ENCODE results near the gene PAOX. TPM values are rescaled to one million over a fixed set of nuclear protein-coding genes. Genes with fewer than 3 reads are reported as not detected.
"Not testable (repeated sequence)": the region's sequence is repeated elsewhere in the genome, so short reads cannot be mapped to it uniquely, and the experiment has no call there.

The PAOX gene
- total RNA-seq, 2 experiments from 2014 or later, result 5.8 to 6.5 TPM

GRCh38 chr10:133421336-133422222 is 42.5 kb downstream of the PAOX start:
- DNase-seq (no peak), ATAC-seq (no peak)
- no peaks in the 10 kb centered on the region for H3K36me3 Mint-ChIP-seq (ENCODE audit: low read depth)
- no peak overlapping the region for H3K4me3 Mint-ChIP-seq
- peaks cover 10% of the 10 kb centered on the region for H3K27me3 Mint-ChIP-seq (ENCODE audit: low read depth)
- H3K27ac Mint-ChIP-seq, result no peak overlapping the region
- H3K9me3 Mint-ChIP-seq (ENCODE audit: insufficient read depth), result no peaks in the 10 kb centered on the region
- ChIA-PET CTCF (no interaction called here), POLR2A (no interaction called here)
- H3K4me1 Mint-ChIP-seq (ENCODE audit: low read depth), result peaks cover 7% of the 10 kb centered on the region

GRCh38 chr10:133422223-133422806 is 43.3 kb downstream of the PAOX start:
- ChIA-PET POLR2A (no interaction called here), CTCF (interaction anchor here (0.7 to 1.2 kb wide), 2 partner anchors 17 to 93 kb away, joined by 3 read pairs; no protein-coding TSS in a partner anchor)
- H3K9me3 Mint-ChIP-seq (ENCODE audit: insufficient read depth), result no peaks in the 10 kb centered on the region
- H3K4me1 Mint-ChIP-seq (ENCODE audit: low read depth), result peaks cover 7% of the 10 kb centered on the region
- H3K4me3 Mint-ChIP-seq, result no peak overlapping the region
- peaks cover 10% of the 10 kb centered on the region for H3K27me3 Mint-ChIP-seq (ENCODE audit: low read depth)
- H3K36me3 Mint-ChIP-seq (ENCODE audit: low read depth), result no peaks in the 10 kb centered on the region
- DNase-seq, result no peak
- H3K27ac Mint-ChIP-seq, result no peak overlapping the region
- no peak for ATAC-seq

DNA sequence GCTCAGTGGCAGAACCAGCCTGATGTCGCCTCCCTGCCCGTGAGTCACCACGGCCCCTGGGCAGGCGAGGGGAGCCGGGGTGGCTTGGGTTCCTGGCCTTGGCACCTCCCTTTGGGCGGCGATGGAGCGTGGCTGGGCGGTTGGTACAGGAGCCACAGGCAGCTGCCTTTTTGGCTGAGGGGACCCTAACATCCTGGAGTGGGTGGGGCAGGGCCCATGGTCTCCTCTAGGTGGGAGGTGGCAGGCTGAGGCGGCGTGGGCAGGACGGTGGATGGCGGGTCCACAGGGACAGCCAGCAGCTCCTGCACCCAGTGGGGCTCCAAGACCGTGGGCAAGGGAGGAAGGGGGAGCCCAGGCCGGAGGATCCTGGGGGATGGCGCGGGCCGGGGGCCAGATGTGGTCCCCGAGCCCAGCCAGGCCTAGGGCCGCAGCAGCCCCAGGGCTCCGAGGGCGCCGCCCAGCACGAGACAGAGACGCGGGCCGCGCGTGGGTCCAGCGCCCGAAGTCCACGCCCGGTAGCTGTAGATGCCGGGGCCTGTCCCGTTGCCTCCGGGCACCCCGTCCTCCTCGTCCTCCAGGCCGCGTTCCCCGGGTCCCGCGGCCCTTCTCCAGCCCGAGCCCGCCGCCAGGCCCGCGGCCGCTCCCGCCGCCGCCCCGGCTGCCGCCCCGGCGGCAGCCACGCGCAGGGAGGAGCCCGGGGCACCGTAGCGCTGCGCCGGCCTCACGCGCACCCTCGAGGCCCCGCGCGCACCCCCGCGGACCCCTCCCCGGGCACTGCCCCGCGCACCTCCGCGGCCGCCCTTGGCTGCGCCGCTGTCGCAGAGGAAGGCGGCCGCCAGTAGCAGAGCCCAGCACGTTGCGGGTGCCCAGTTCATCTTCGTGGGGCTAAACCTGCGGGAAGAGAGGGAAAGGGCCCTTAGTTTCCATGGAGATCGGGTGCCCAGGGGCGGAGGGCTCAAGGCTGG is 44.0 kb downstream of the PAOX start:
- no peak overlapping the region for H3K27ac Mint-ChIP-seq
- CTCF ChIA-PET, result interaction anchor here (0.7 to 1.2 kb wide), 2 partner anchors 16 to 93 kb away, joined by 3 read pairs; no protein-coding TSS in a partner anchor
- ATAC-seq (peak; percentile 25), DNase-seq (no peak)
- H3K36me3 Mint-ChIP-seq (ENCODE audit: low read depth), result no peaks in the 10 kb centered on the region
- no peak overlapping the region for H3K4me3 Mint-ChIP-seq
- peaks cover 10% of the 10 kb centered on the region for H3K27me3 Mint-ChIP-seq (ENCODE audit: low read depth)
- no peaks in the 10 kb centered on the region for H3K9me3 Mint-ChIP-seq (ENCODE audit: insufficient read depth)
- H3K4me1 Mint-ChIP-seq (ENCODE audit: low read depth), result peaks cover 7% of the 10 kb centered on the region
- POLR2A ChIA-PET, result no interaction called here

- CTCF ChIA-PET; H3K4me1 Mint-ChIP-seq (ENCODE audit: low read depth); H3K27ac Mint-ChIP-seq; POLR2A ChIA-PET; H3K9me3 Mint-ChIP-seq (ENCODE audit: insufficient read depth); H3K4me3 Mint-ChIP-seq; H3K36me3 Mint-ChIP-seq (ENCODE audit: low read depth); DNase-seq: not testable (repeated sequence)
- ATAC-seq, result peak; percentile 22
- H3K27me3 Mint-ChIP-seq (ENCODE audit: low read depth), result peaks cover 10% of the 10 kb centered on the region
These were observed 45.0 kb downstream of the PAOX start for GRCh38 chr10:133424102-133424501.

DNA sequence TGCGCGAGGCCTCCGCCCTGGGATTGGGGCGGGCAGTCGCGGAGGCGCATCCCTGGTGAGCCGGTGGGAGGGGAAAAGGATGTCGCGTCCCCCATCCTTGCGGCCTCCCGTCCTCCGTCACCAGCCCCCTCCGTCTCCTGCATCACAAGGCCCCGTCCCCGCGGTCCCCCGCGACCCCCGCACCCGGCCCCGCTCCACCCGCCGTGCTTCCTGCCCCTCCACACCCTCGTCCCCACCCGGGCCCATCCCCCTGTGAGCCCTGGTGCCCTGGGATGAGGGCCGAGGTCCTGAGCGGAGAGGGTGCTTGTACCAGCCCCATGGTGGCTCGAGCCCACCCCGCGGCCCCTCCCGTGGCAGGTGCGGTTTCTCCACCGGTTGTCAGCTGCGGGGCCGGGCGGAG is 45.5 kb downstream of the PAOX start, which contains the start of gene SPRN:
SPRN (minus strand) TSS at position 25 of the 400 bp plus-strand sequence. CDS start 944 bp downstream, outside the sequence.
- H3K9me3 Mint-ChIP-seq (ENCODE audit: insufficient read depth); H3K4me1 Mint-ChIP-seq (ENCODE audit: low read depth); H3K27ac Mint-ChIP-seq; H3K36me3 Mint-ChIP-seq (ENCODE audit: low read depth); DNase-seq; H3K4me3 Mint-ChIP-seq; POLR2A ChIA-PET; CTCF ChIA-PET: not testable (repeated sequence)
- peak; percentile 31 for ATAC-seq
- H3K27me3 Mint-ChIP-seq (ENCODE audit: low read depth), result peaks cover 13% of the 10 kb centered on the region

- H3K9me3 Mint-ChIP-seq (ENCODE audit: insufficient read depth); H3K4me1 Mint-ChIP-seq (ENCODE audit: low read depth); ATAC-seq; DNase-seq; POLR2A ChIA-PET; H3K27ac Mint-ChIP-seq; H3K36me3 Mint-ChIP-seq (ENCODE audit: low read depth); H3K4me3 Mint-ChIP-seq; H3K27me3 Mint-ChIP-seq (ENCODE audit: low read depth): not testable (repeated sequence)
- CTCF ChIA-PET, result interaction anchor here (1.2 kb wide), 1 partner anchor 9 kb away, joined by 4 read pairs; no protein-coding TSS in a partner anchor
These were observed 50.5 kb downstream of the PAOX start for GRCh38 chr10:133429571-133429970.

DNA sequence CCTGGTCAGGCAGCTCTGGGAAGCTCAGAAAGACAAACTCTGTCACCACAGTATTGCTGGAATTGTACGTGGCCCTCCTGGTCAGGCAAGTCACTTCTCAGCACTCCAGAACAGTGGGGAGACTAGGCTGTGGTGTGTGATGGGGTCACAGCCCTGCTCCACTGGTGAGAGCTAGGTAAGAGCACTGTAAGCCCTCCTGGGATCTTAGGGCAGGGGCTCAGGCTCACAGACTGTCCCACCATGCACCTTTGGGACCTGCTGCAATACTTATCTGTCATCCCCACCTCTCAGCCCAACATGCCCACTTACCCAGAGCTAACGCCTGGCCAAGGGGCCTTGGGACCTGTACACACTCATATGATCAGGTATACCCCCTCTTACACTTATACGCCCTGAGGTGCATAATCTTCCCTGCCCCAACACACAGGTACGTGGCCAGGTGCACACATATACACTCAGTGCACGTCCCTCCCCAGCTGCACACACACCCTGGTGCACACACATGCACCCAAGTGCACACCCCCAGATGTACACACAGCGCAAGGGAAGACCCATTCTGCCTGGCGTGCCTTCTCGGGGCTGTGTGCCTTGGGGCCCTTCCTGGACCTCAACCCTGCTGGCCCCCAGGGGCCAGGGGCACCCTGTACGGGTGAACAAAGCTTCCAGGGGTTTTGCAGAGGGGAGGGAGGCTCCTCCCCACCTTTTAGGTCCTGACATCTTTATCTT is 53.0 kb downstream of the PAOX start:
- H3K27me3 Mint-ChIP-seq (ENCODE audit: low read depth); H3K36me3 Mint-ChIP-seq (ENCODE audit: low read depth); H3K4me1 Mint-ChIP-seq (ENCODE audit: low read depth); DNase-seq; H3K9me3 Mint-ChIP-seq (ENCODE audit: insufficient read depth); H3K27ac Mint-ChIP-seq; POLR2A ChIA-PET; H3K4me3 Mint-ChIP-seq; ATAC-seq; CTCF ChIA-PET: not testable (repeated sequence)

DNA sequence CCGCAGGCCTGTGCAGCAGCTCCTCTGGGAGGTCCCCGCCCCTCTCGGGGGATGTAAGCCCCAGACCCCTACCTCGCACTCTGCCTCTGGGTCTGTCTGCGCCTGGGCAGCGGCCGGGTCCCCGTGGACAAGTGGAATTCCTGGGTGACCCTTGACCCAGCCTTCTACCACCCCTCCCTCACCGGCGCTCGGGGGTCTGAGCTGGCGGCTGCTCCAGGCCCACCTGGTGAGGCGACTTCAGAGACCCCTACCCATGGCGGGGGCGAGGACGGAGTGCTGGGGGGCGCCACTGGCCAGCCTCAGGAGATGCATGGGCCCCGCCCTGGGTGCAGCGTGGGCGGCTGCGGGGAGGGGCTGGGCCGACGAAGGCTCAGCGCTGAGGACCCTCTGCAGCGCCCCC is 53.7 kb downstream of the PAOX start:
- ATAC-seq; H3K4me1 Mint-ChIP-seq (ENCODE audit: low read depth); H3K27ac Mint-ChIP-seq; H3K27me3 Mint-ChIP-seq (ENCODE audit: low read depth); CTCF ChIA-PET; H3K9me3 Mint-ChIP-seq (ENCODE audit: insufficient read depth); POLR2A ChIA-PET; H3K4me3 Mint-ChIP-seq; H3K36me3 Mint-ChIP-seq (ENCODE audit: low read depth); DNase-seq: not testable (repeated sequence)

DNA sequence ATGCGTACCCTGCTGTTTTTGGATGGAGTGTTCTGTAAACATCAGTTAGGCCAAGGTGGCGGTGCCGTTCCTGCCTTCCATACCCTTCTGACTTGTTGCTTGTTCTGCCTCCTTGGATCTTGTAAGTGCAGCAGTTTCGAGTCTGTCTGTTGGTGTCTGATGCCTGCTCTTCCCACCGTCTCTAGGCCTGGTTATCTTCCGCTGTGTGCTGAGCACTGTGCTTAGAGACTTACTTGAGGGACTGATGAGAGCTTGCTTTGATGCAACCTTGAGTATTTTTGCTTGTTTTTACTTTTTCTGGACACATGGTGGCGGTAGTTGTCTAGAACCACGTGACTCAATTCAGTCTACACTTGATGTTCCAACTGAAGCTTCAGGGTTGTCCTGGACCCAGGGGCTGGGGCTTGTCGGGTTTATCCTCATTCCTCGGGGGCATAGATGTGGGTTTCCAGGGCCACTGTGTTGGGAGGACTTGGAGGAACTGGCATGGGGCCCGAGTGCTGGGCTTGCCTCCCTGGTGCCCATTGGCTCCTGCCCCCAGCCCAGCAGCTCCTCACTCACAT is 59.7 kb downstream of the PAOX start:
- Mint-ChIP-seq H3K9me3 (ENCODE audit: insufficient read depth) (no peaks in the 10 kb centered on the region), H3K36me3 (ENCODE audit: low read depth) (peaks cover 3% of the 10 kb centered on the region), H3K27me3 (ENCODE audit: low read depth) (peaks cover 5% of the 10 kb centered on the region), H3K27ac (no peak overlapping the region), H3K4me1 (ENCODE audit: low read depth) (peaks cover 25% of the 10 kb centered on the region), H3K4me3 (no peak overlapping the region)
- peak; percentile 54 for ATAC-seq
- DNase-seq, result peak; percentile 56
- CTCF ChIA-PET, result interaction anchor here (0.7 to 3.0 kb wide), 32 partner anchors 9 to 178 kb away, joined by 3 to 29 read pairs (median 5); partner anchors contain the start of gene SCART1
- POLR2A ChIA-PET, result interaction anchor here (0.6 kb wide), 1 partner anchor 1799 kb away, joined by 3 read pairs; no protein-coding TSS in a partner anchor

- Mint-ChIP-seq H3K27me3 (ENCODE audit: low read depth) (peaks cover 5% of the 10 kb centered on the region), H3K4me1 (ENCODE audit: low read depth) (peaks cover 25% of the 10 kb centered on the region), H3K9me3 (ENCODE audit: insufficient read depth) (peaks cover under 1% of the 10 kb centered on the region), H3K27ac (no peak overlapping the region), H3K36me3 (ENCODE audit: low read depth) (peaks cover 3% of the 10 kb centered on the region), H3K4me3 (no peak overlapping the region)
- POLR2A ChIA-PET, result no interaction called here
- ATAC-seq (no peak), DNase-seq (no peak)
- CTCF ChIA-PET, result interaction anchor here (0.8 to 3.0 kb wide), 25 partner anchors 12 to 169 kb away, joined by 3 to 29 read pairs (median 6); partner anchors contain the start of gene SCART1
These were observed 60.7 kb downstream of the PAOX start for GRCh38 chr10:133439517-133440461.

Data from activated CD8-positive, alpha-beta T cell treated with anti-CD3 and anti-CD28 coated beads, Interleukin-2, amount 10 ng/mL, durations not matched to agents 7 days and 5 days (primary cell).